ENCODE data around the gene COL11A1.

GRCh38 chr1:102884238-102884637 lies 224.1 kb downstream of the COL11A1 start:
- TF ChIP-seq, protein P1, sequence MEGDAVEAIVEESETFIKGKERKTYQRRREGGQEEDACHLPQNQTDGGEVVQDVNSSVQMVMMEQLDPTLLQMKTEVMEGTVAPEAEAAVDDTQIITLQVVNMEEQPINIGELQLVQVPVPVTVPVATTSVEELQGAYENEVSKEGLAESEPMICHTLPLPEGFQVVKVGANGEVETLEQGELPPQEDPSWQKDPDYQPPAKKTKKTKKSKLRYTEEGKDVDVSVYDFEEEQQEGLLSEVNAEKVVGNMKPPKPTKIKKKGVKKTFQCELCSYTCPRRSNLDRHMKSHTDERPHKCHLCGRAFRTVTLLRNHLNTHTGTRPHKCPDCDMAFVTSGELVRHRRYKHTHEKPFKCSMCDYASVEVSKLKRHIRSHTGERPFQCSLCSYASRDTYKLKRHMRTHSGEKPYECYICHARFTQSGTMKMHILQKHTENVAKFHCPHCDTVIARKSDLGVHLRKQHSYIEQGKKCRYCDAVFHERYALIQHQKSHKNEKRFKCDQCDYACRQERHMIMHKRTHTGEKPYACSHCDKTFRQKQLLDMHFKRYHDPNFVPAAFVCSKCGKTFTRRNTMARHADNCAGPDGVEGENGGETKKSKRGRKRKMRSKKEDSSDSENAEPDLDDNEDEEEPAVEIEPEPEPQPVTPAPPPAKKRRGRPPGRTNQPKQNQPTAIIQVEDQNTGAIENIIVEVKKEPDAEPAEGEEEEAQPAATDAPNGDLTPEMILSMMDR (IDR thresholded peaks at IDR 0.05) = no peak
- no peak for TF ChIP-seq POLR2A (IDR thresholded peaks at IDR 0.05)
